ENCODE results near the gene HLA-G. TPM values are rescaled to one million over a fixed set of nuclear protein-coding genes. Genes with fewer than 3 reads are reported as not detected.
"Not testable (repeated sequence)": the region's sequence is repeated elsewhere in the genome, so short reads cannot be mapped to it uniquely, and the experiment has no call there.

HLA-G gene
- total RNA-seq, result not detected

- Histone ChIP-seq H3K36me3 (ENCODE audit: control insufficient read depth in 3 of 3, insufficient read depth in 3 of 3, low read length in 3 of 3) (no peaks in the 10 kb centered on the region), H3K9ac (ENCODE audit: low read depth in 1 of 3, low read length in 3 of 3) (no peak within 1 kb of the TSS), H3K27me3 (ENCODE audit: control insufficient read depth in 3 of 3, insufficient read depth in 3 of 3, low read length in 3 of 3) (peaks cover 31 to 58% (median 47%) of the 10 kb centered on the region in 3 donors), H3K9me3 (ENCODE audit: control insufficient read depth in 3 of 3, low read length in 3 of 3) (no peaks in the 10 kb centered on the region), H3K4me1 (ENCODE audit: control insufficient read depth in 3 of 3, insufficient read depth in 3 of 3, low read length in 3 of 3) (peaks cover 0 to 2% (median 0%) of the 10 kb centered on the region in 3 donors), H3K27ac (ENCODE audit: low read depth, low read length) (no peak within 1 kb of the TSS), H3K4me3 (ENCODE audit: low read length in 3 of 3) (no peak within 1 kb of the TSS)
These were observed at the start of gene HLA-G for GRCh38 chr6:29827579-29828470. HLA-G (plus strand) TSS chr6:29827825; CDS start chr6:29827845, 20 bp downstream.

- not testable (repeated sequence) for H3K27ac ChIP-seq (ENCODE audit: low read depth, low read length); H3K9me3 ChIP-seq (ENCODE audit: control insufficient read depth in 3 of 3, low read length in 3 of 3); H3K4me1 ChIP-seq (ENCODE audit: control insufficient read depth in 3 of 3, insufficient read depth in 3 of 3, low read length in 3 of 3); H3K27me3 ChIP-seq (ENCODE audit: control insufficient read depth in 3 of 3, insufficient read depth in 3 of 3, low read length in 3 of 3); H3K9ac ChIP-seq (ENCODE audit: low read depth in 1 of 3, low read length in 3 of 3); H3K4me3 ChIP-seq (ENCODE audit: low read length in 3 of 3); H3K36me3 ChIP-seq (ENCODE audit: control insufficient read depth in 3 of 3, insufficient read depth in 3 of 3, low read length in 3 of 3)
These were observed 47.5 kb upstream of the HLA-G start for GRCh38 chr6:29780019-29780698.

DNA sequence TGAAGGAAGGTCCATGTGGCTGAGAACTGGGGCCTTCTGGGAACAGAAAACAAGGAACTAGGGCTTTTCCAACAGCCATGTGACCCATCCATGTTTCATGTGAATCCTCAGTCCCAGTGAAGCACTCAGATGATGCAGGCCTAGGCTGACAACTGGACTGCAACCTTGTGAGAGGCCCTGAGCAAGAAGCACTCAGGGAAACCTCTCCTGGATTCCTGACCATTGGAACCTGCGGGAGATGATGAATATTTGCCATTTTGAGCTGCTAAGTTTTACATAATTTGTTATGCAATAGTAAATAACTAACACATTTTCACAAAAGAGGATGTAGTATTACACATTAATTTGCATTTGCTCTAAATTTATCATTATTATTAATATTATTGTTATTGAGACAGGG is 38.4 kb upstream of the HLA-G start:
- Histone ChIP-seq H3K4me1 (ENCODE audit: control insufficient read depth in 3 of 3, insufficient read depth in 3 of 3, low read length in 3 of 3) (peaks cover 0 to 13% (median 8%) of the 10 kb centered on the region in 3 donors), H3K27me3 (ENCODE audit: control insufficient read depth in 3 of 3, insufficient read depth in 3 of 3, low read length in 3 of 3) (peaks cover 14 to 27% (median 19%) of the 10 kb centered on the region in 3 donors), H3K9me3 (ENCODE audit: control insufficient read depth in 3 of 3, low read length in 3 of 3) (no peaks in the 10 kb centered on the region), H3K4me3 (ENCODE audit: low read length in 3 of 3) (no peak overlapping the region), H3K9ac (ENCODE audit: low read depth in 1 of 3, low read length in 3 of 3) (no peak overlapping the region), H3K36me3 (ENCODE audit: control insufficient read depth in 3 of 3, insufficient read depth in 3 of 3, low read length in 3 of 3) (no peaks in the 10 kb centered on the region), H3K27ac (ENCODE audit: low read depth, low read length) (no peak overlapping the region)

DNA sequence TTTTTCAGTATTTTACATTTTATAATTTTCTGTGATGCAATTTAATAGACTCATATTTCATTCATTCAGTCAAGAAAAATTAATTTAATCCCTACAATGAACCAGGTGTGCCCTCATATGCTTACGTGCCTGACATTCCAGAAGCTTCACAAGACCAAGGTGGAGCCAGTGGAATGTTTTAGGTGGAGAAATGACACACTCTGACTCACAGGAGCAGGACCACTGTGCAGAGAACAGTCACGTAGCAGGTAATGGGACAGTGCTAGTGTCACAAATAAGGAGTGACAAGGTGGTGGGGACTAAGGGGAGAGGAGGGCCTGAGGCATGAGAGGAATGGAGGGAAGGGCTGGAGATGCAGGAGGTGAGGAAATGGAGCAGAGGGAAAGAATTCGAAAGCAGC is 37.0 kb upstream of the HLA-G start:
- peaks cover 15 to 32% (median 19%) of the 10 kb centered on the region in 3 donors for H3K27me3 ChIP-seq (ENCODE audit: control insufficient read depth in 3 of 3, insufficient read depth in 3 of 3, low read length in 3 of 3)
- no peaks in the 10 kb centered on the region for H3K9me3 ChIP-seq (ENCODE audit: control insufficient read depth in 3 of 3, low read length in 3 of 3)
- no peak overlapping the region for H3K4me3 ChIP-seq (ENCODE audit: low read length in 3 of 3)
- no peak overlapping the region for H3K27ac ChIP-seq (ENCODE audit: low read depth, low read length)
- H3K4me1 ChIP-seq (ENCODE audit: control insufficient read depth in 3 of 3, insufficient read depth in 3 of 3, low read length in 3 of 3), result peaks cover 0 to 13% (median 8%) of the 10 kb centered on the region in 3 donors
- no peak overlapping the region for H3K9ac ChIP-seq (ENCODE audit: low read depth in 1 of 3, low read length in 3 of 3)
- no peaks in the 10 kb centered on the region for H3K36me3 ChIP-seq (ENCODE audit: control insufficient read depth in 3 of 3, insufficient read depth in 3 of 3, low read length in 3 of 3)

- no peak overlapping the region for H3K9ac ChIP-seq (ENCODE audit: low read depth in 1 of 3, low read length in 3 of 3)
- H3K27ac ChIP-seq (ENCODE audit: low read depth, low read length), result no peak overlapping the region
- H3K4me1 ChIP-seq (ENCODE audit: control insufficient read depth in 3 of 3, insufficient read depth in 3 of 3, low read length in 3 of 3), result peaks cover 0 to 13% (median 8%) of the 10 kb centered on the region in 3 donors
- H3K27me3 ChIP-seq (ENCODE audit: control insufficient read depth in 3 of 3, insufficient read depth in 3 of 3, low read length in 3 of 3), result peaks cover 18 to 32% (median 19%) of the 10 kb centered on the region in 3 donors
- H3K4me3 ChIP-seq (ENCODE audit: low read length in 3 of 3), result no peak overlapping the region
- no peaks in the 10 kb centered on the region for H3K9me3 ChIP-seq (ENCODE audit: control insufficient read depth in 3 of 3, low read length in 3 of 3)
- H3K36me3 ChIP-seq (ENCODE audit: control insufficient read depth in 3 of 3, insufficient read depth in 3 of 3, low read length in 3 of 3), result no peaks in the 10 kb centered on the region
These were observed 36.5 kb upstream of the HLA-G start for GRCh38 chr6:29791162-29791561.

DNA sequence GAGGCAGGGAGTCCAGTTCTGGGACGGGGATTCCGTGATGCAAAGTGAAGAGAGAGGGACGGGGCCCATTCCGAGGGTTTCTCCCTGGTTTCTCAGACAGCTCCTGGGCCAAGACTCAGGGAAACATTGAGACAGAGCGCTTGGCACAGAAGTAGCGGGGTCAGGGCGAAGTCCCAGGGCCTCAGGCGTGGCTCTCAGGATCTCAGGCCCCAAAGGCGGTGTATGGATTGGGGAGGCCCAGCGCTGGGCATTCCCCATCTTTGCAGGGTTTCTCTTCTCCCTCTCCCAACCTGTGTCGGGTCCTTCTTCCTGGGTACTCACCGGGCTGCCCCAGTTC is 35.9 kb upstream of the HLA-G start:
- Histone ChIP-seq H3K9ac (ENCODE audit: low read depth in 1 of 3, low read length in 3 of 3) (peak overlapping the region in 2 of 3 donors; percentile 65 to 68), H3K4me3 (ENCODE audit: low read length in 3 of 3) (peak overlapping the region; percentile 60 to 76 (median 67))

GRCh38 chr6:29792123-29793035 is 35.2 kb upstream of the HLA-G start:
- H3K27ac ChIP-seq (ENCODE audit: low read depth, low read length), result no peak overlapping the region
- peak overlapping the region; percentile 60 to 76 (median 67) for H3K4me3 ChIP-seq (ENCODE audit: low read length in 3 of 3)
- H3K9me3 ChIP-seq (ENCODE audit: control insufficient read depth in 3 of 3, low read length in 3 of 3), result no peaks in the 10 kb centered on the region
- H3K4me1 ChIP-seq (ENCODE audit: control insufficient read depth in 3 of 3, insufficient read depth in 3 of 3, low read length in 3 of 3), result peaks cover 0 to 13% (median 8%) of the 10 kb centered on the region in 3 donors
- H3K9ac ChIP-seq (ENCODE audit: low read depth in 1 of 3, low read length in 3 of 3), result peak overlapping the region in 2 of 3 donors; percentile 65 to 68
- H3K27me3 ChIP-seq (ENCODE audit: control insufficient read depth in 3 of 3, insufficient read depth in 3 of 3, low read length in 3 of 3), result peaks cover 19 to 32% (median 19%) of the 10 kb centered on the region in 3 donors
- H3K36me3 ChIP-seq (ENCODE audit: control insufficient read depth in 3 of 3, insufficient read depth in 3 of 3, low read length in 3 of 3), result no peaks in the 10 kb centered on the region

More for the DNA sequence above, 35.9 kb upstream of the HLA-G start:
- Histone ChIP-seq H3K36me3 (ENCODE audit: control insufficient read depth in 3 of 3, insufficient read depth in 3 of 3, low read length in 3 of 3) (no peaks in the 10 kb centered on the region), H3K27ac (ENCODE audit: low read depth, low read length) (no peak overlapping the region), H3K9me3 (ENCODE audit: control insufficient read depth in 3 of 3, low read length in 3 of 3) (no peaks in the 10 kb centered on the region), H3K4me1 (ENCODE audit: control insufficient read depth in 3 of 3, insufficient read depth in 3 of 3, low read length in 3 of 3) (peaks cover 0 to 13% (median 8%) of the 10 kb centered on the region in 3 donors), H3K27me3 (ENCODE audit: control insufficient read depth in 3 of 3, insufficient read depth in 3 of 3, low read length in 3 of 3) (peaks cover 19 to 32% (median 19%) of the 10 kb centered on the region in 3 donors)

DNA sequence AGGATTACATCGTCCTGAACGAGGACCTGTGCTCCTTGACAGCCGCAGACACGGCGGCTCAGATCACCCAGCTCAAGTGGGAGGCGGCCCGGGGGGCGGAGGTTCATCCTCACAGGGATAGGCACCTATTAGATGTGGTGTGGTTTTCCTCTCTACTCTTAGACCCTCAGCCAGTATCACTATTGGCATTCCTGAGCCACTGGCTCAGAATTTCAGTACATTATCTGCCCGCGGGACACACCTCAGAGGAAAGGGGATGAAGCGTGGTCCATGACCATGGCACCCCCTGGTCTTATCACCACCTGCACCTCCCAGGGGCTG is 34.6 kb upstream of the HLA-G start:
- Histone ChIP-seq H3K4me1 (ENCODE audit: control insufficient read depth in 3 of 3, insufficient read depth in 3 of 3, low read length in 3 of 3) (peaks cover 0 to 13% (median 8%) of the 10 kb centered on the region in 3 donors), H3K9ac (ENCODE audit: low read depth in 1 of 3, low read length in 3 of 3) (no peak overlapping the region), H3K4me3 (ENCODE audit: low read length in 3 of 3) (peak overlapping the region in 2 of 3 donors; percentile 60 to 67), H3K36me3 (ENCODE audit: control insufficient read depth in 3 of 3, insufficient read depth in 3 of 3, low read length in 3 of 3) (no peaks in the 10 kb centered on the region), H3K27me3 (ENCODE audit: control insufficient read depth in 3 of 3, insufficient read depth in 3 of 3, low read length in 3 of 3) (peaks cover 19 to 32% (median 19%) of the 10 kb centered on the region in 3 donors), H3K27ac (ENCODE audit: low read depth, low read length) (no peak overlapping the region), H3K9me3 (ENCODE audit: control insufficient read depth in 3 of 3, low read length in 3 of 3) (no peaks in the 10 kb centered on the region)

DNA sequence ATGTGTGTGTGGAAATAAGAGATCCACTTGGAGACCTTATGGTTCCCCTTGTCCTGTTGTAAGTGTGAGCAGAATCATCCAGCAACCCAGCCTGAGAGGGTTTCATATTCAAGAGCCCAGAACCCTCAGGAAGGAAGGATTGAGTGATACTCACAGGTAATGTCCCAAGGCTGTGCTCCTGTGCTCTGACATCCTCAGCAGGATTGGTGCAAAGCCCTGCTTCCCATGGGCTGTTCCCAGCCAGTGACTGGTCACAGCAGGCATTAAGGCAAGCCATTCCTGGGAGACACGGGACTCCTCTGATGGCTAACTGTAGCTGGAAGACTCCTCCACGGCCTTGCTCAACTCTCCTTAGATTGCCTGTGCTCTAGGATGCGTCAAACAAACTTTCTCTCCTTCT is 33.8 kb upstream of the HLA-G start:
- Histone ChIP-seq H3K36me3 (ENCODE audit: control insufficient read depth in 3 of 3, insufficient read depth in 3 of 3, low read length in 3 of 3) (no peaks in the 10 kb centered on the region), H3K9ac (ENCODE audit: low read depth in 1 of 3, low read length in 3 of 3) (no peak overlapping the region), H3K27me3 (ENCODE audit: control insufficient read depth in 3 of 3, insufficient read depth in 3 of 3, low read length in 3 of 3) (peaks cover 19 to 32% (median 19%) of the 10 kb centered on the region in 3 donors), H3K4me1 (ENCODE audit: control insufficient read depth in 3 of 3, insufficient read depth in 3 of 3, low read length in 3 of 3) (peaks cover 0 to 13% (median 8%) of the 10 kb centered on the region in 3 donors), H3K27ac (ENCODE audit: low read depth, low read length) (no peak overlapping the region), H3K4me3 (ENCODE audit: low read length in 3 of 3) (no peak overlapping the region), H3K9me3 (ENCODE audit: control insufficient read depth in 3 of 3, low read length in 3 of 3) (no peaks in the 10 kb centered on the region)
